Left cardiac atrium (tissue), 4 donors: ENCODE data around the gene C4BPB. TPM values are rescaled to one million over a fixed set of nuclear protein-coding genes. Genes with fewer than 3 reads are reported as not detected.
"Not testable (repeated sequence)": the region's sequence is repeated elsewhere in the genome, so short reads cannot be mapped to it uniquely, and the experiment has no call there.

Experiments used
- ATAC-seq, 2 donors: fragments of 200-7000 bp; cut with Tn5 transposase; one replicate each; pipeline ENCODE4 v1.9.1; 2020; ENCODE audit warnings: mild to moderate bottlenecking in 2 of 2, moderate library complexity in 2 of 2
- DNase-seq: peaks from one replicate; pipeline ENCODE4 v3.0.0-alpha.2; 2020
- intact Hi-C, 2 donors: fragments of 100-400 bp; cut with DNase I; formaldehyde crosslinking; loops; one replicate each; pipeline versions ENCODE4 v1.14.1 to v1.15.1; 2022 to 2023
- long read RNA-seq: library from polyadenylated mRNA; unstranded; transcript quantifications from one replicate; pipeline ENCODE4 v2.0.0, GENCODE V29; 2021
- total RNA-seq, 2 donors: library from RNA; stranded (reverse); fragmentation: NEBNext Ultra II Directional; extraction: Animal tissue kit (Norgen Biotek cat#: 25700); gene quantifications; one replicate each; pipeline ENCODE4 v1.2.1, GENCODE V29; 2021
- donor health status: DM: no; HTN: yes; CAD: no.
- donor health status: DM: no; HTN: yes; CAD: no; lungs with severe emphysema.
- donor health status: DM: yes; HTN: yes; CAD: no.
- donor health status: Dilated cardiomyopathy.

C4BPB gene, protein sequence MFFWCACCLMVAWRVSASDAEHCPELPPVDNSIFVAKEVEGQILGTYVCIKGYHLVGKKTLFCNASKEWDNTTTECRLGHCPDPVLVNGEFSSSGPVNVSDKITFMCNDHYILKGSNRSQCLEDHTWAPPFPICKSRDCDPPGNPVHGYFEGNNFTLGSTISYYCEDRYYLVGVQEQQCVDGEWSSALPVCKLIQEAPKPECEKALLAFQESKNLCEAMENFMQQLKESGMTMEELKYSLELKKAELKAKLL
- total RNA-seq: 1 to 10 TPM in 1 of 2 donors, not detected in 1; 2.4 TPM
- long read RNA-seq: 0 reads

DNA sequence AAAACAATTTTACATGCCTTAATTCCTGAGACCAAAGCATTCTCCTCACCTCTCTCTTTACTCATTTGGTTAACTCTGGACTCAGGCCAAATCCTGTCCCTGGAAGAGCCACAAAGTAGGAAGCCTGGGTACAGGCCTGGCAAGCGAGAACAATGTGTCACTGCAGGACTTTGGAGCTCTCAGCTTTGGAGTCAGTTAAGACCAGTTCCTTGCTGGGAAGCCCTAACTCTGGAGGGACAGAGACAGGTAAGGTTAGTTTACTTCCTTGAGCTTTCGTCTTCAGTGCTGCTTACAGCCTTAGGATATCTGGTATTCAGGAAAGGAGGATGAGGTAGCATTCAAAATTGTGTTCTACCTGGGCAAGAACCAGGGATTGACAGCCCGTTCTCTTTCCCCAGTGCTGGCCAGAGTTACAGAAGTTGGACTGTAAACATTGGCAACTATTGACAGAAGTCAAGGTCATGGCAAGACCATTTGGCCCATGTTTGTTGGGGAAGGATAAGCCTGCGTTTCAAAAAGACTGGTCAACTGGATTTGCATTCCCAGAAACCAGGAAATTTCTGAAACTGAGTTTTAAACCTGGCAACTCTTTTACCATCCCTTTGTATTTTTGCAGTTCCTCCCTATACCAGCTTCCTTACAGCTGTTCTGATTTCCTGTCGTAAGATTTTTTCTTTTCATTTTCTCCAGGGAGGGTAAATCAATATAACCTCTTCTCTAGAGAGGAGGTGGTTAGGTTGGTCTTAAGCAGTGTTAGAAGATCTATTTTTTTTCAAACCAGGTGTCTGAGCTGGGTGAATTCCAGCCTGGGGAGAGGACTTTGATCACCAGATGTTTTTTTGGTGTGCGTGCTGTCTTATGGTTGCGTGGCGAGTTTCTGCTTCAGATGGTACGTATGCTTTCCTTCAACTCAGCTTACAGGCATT lies at the start of gene C4BPB:
TSS of gene C4BPB (plus strand) at position 160 of the 926 bp plus-strand sequence. CDS start at position 832, 672 bp downstream.
- intact Hi-C loops: no loop called here
- ATAC-seq: peak in 1 of 2 donors; percentile 69
- no peak for DNase-seq

DNA sequence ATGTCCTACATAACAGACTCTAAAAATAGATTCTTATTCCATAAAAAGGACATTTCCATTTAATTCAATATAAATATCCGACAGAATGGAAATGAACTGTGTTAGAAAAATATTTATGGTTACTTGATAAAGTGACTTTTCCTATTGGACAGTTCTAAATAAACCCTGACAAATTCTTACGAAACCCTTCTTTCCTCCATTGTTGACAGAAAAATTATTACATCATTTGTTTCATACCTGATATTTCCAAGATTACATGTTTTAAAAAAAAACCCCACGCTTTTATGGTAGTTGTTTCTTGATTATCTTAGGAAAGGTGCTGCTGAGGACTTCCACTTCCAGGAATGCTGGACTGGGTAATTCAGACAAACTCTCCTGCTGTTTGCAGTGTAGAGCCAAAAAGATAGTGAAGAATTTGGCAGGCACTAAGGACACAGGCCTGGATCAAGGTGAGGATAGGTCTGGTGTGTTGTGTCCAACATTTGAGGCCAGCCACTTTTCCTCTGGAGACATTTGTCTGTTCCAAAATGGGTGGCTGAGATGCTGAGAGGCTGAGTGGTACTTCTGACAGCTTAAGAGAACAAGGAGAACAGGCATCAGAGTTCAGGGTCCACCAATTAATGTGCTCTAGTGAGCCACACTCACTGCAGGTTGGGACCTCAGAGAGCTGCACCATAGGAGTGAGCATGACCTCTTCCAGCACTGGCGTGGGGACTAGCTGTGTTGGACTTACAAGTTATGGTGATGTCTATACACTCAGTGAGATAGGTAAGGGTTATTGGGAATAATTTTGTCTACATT lies 49.1 kb upstream of the C4BPB start:
- peak; percentile 76 for ATAC-seq
- DNase-seq: no peak
- intact Hi-C loops: loop anchor here in 1 of 2 donors (5.0 kb wide), 1 partner anchor 38 kb away; no protein-coding TSS in a partner anchor

DNA sequence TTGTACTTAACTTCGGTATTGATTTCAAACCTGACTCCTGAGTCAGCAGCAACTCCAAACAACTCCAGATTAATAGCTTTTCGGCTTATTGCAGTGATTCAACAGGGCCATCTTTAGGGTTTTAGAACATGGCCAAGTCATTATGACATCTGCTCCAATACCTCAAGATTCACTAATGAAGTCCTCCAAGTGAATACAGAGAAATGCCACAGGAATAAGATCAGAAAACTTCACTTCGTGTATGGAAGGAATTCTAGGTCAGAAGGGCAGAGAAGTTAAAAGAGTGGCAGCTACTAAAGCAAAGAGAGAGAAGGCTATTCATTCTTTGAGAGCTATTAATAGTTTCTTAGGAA lies 48.5 kb upstream of the C4BPB start:
- DNase-seq (no peak), ATAC-seq (no peak)
- intact Hi-C loops: no loop called here

DNA sequence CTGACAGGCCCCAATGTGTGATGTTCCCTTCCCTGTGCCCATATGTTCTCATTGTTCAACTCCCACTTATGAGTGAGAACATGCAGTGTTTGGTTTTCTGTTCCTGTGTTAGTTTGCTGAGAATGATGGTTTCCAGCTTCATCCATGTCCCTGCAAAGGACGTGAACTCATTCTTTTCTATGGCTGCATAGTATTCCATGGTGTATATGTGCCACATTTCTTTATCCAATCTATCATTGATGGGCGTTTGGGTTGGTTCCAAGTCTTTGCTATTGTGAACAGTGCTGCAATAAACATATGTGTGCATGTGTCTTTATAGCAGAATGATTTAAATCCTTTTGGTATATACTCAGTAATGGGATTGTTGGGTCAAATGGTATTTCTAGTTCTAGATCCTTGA lies 47.3 kb upstream of the C4BPB start:
- DNase-seq, ATAC-seq, intact Hi-C loops: not testable (repeated sequence)

DNA sequence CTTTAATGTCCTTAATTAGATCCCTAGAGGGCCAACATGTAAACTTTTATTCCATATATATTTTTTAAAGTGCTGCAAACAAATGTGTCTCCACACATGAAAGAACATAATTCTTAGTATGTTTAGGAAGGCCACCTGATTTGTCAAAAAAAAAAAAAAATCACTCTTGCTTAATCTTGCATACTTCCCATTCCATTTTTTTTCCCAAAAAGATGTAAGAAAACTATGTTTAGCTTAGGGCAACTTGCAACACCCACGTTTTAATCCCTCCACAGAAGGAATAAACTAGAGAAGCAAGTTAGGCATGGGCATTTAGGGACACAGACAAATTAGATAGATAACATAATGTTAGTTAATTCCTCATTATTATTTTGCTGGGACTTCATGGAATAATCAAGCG lies 43.2 kb upstream of the C4BPB start:
- DNase-seq (no peak), ATAC-seq (no peak)
- intact Hi-C loops: no loop called here

DNA sequence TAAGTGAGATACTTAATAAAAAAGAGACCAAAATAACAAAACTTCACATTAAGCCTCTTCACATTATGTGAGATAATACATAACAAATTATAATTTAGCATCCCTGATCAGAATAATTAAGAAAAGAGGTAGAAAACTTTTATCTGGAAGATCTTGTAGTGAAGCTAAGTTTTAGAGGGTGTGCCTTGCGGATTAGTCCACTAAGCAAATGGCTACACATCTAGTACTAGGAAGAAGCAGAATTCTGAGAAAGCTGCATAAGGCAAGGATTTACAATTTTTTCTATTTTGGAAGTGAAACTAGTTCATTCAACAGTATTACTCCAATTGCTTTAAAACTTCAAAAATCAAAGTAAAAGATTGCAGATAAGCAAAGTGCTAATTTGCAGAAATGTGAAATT lies 41.2 kb upstream of the C4BPB start:
- DNase-seq: no peak
- no peak for ATAC-seq
- intact Hi-C loops: no loop called here

DNA sequence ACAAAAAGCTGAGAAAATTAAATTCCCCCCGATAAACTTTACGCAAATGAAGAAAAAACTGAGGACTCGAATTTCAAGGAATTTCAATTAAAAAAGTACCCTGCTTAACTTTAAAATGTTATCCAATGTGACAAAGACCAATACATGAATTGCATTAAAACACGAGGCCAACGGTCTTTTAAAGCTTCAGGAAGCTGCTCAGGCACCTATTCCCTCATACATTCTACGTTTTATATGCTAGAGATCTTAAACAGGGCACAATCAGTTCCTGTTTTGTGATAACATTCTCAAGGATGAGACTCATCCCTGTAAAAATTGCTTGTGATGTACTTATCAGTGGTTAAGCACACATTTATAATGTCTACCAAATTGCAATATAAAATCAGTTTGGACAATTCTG lies 40.6 kb upstream of the C4BPB start:
- DNase-seq: no peak
- intact Hi-C loops: no loop called here
- ATAC-seq: no peak

DNA sequence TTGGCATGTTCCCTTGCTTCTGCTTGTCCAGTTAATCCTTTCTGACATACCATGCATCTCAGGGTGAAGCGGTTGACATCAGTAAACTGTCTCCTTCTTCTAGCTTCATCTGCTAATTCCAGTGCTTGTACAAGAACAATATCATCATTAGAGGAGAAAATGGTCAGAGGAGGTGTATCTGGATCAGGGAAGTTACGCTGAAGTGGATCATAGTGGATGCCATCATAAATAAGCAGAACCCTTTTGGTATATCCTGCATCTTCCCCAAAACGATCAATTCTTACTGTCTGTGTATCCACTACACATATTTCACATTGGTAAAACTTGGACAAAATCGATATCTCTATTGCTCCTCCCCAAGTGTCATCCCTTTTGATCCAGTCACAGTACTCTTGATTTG lies 39.6 kb upstream of the C4BPB start:
- no peak for DNase-seq
- intact Hi-C loops: no loop called here
- ATAC-seq: no peak

DNA sequence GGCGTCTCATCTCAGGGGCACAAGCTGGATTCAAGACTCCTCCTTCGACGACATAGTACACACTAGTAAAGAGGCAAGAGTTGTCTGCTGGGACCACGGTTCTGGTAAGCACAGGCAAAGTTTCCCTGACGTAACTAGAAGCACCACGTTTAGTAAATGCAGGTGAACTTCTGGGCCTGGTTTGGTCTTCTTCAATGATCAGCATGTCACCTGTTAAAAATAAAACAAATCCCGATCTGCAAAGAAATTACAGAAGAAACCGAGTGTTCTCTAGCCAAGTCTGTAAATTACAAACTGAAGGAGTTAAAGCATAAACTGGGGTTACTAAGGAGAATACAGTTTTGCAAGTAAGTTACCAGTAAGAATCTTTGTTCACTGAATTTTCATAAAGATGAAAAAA lies 39.1 kb upstream of the C4BPB start:
- intact Hi-C loops: no loop called here
- ATAC-seq: no peak
- no peak for DNase-seq

DNA sequence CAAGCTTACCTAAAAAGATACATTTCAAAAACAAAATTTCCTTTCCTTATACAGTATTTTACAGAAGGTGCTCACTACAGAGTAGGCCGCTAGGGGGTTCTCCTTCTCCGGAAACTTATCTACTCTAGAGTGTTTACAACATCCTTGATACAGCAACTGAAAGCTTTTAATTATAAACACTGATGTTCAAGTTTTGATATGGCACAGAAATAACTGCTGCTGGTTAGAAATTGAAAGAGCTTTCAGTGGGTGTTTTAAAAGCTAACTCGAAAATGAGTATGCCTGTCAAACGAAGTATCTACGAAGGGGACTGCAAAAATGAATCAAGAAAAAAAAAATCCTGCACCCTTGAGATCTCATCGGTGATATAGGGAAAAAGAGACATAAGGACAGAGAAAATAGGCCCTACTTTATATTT lies 38.7 kb upstream of the C4BPB start:
- ATAC-seq (peak; percentile 31 to 50), DNase-seq (no peak)
- intact Hi-C loops: loop anchor here in 1 of 2 donors (2.0 kb wide), 1 partner anchor 29 kb away; no protein-coding TSS in a partner anchor

DNA sequence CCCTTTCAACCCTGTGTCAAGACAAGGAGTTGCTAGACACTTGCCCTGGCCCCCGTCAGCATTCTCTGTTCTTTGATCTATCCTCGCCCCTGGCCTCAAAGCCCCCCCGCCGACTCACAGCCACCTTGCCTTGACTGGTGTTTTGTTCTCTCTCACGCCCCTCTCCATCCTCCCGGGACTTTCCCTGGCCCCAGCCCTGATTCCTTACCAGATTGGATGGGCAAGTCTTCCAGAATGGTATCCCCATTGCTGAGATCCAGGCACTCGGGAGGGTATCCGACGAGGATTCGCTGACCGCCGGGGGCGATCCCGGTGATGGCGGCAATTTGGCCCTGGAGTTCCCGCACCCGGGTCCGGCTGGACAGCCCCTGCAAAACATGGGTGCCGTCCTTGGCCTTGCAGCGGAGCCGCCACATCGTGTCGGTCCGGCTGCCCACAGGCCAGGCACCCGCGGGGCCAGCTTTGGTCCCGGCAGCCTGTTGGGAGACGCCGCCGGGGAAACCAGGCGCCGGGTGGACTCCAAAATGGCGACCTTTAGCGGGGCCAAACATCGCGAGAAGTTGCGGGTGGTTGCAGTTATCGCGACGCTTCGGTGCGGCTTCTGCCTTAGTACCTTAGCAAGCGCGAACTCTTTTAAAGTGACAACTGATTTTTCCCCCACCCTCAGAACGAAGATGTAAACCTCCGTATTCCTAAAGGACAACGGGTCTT lies 38.0 kb upstream of the C4BPB start:
- intact Hi-C loops: loop anchor here in 1 of 2 donors (2.0 kb wide), 1 partner anchor 28 kb away; no protein-coding TSS in a partner anchor
- DNase-seq (peak; percentile 95), ATAC-seq (peak; percentile 75 to 81)

DNA sequence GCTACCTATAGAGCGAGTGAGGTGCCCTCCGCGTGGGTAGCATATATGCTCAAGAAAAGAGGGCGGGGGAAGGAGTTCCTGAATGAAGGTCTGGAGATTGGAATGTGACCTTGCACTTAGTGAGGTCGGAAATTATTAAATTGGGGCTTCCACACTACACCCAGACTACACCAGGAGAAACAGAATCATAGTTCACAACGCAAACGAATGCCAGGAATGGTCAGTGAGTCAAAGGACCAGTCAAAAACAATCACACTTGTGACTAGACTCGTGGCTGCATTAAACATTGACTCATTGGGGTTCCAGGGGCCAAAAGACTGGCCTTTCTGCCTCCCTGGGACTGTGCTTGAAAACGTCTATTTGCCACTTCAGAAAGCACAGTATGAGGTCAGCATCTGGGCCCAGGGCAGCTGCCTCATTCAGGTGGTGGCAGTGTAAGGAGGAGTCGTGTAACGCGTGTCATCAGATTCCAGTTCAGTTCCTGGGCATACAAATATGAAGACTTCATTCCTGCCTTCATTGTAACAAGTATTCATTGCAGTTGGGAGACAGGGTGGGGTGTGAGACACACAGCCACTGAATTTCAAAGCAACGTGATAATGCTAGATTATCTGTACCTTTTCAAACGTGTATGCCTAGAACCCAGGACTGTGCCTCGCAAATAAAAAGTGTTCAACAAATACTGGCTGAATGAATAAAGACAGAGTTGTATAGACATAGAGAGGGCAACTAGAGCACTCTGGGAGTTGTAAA lies 37.3 kb upstream of the C4BPB start, which contains the start of gene YOD1:
TSS of gene YOD1 (minus strand) at position 18 of the 753 bp plus-strand sequence. CDS start 178 bp downstream, outside the sequence.
- no peak for ATAC-seq
- DNase-seq: no peak
- intact Hi-C loops: loop anchor here in 1 of 2 donors (2.0 kb wide), 1 partner anchor 27 kb away; no protein-coding TSS in a partner anchor

DNA sequence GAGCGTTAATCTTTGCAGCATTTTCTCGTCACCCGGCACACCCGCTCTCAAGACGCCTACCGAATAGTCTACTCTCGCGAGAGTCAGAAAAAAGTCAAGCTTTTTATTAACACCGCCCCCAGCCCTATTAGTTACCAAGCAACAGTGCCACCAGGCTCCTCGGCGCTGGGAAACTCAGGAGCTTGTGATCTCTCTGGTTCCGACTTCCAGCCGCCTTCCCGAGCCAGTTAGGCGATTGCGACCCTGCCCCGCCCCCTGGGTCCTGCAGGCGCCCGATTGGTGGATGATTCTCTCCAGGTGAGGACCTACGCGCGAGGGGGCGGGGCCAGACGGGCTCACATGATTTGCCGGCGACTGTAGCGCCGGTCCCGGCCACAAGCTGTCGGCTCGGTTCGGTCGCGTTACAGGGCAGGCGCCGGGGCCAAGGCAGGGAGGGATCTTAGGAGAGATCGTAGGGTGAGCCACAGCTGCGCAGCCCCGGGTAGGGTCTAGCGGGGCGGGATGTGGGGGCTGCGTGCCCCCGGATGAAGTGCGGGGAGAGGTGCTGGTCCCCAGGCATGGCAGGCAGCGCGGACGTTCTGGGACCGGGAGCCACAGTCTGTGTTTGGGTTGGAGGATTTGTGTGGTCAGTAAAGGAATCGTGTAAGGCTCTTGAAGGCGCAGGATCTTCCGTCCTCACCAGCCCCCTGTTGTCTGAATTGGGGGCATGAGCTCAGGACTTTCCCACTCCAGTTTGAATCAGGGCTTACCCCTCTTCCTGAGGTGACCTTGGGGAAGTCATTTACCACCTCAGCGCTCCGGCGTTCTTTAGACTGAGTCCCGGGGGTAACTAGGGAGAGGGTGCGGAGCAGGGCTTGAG lies 35.5 kb upstream of the C4BPB start, which contains the start of gene PFKFB2:
TSS of gene PFKFB2 (plus strand) at position 365 of the 859 bp plus-strand sequence. CDS start 1,443 bp downstream, outside the sequence.
- peak; percentile 97 for DNase-seq
- intact Hi-C loops: no loop called here
- peak; percentile 89 to 93 for ATAC-seq

DNA sequence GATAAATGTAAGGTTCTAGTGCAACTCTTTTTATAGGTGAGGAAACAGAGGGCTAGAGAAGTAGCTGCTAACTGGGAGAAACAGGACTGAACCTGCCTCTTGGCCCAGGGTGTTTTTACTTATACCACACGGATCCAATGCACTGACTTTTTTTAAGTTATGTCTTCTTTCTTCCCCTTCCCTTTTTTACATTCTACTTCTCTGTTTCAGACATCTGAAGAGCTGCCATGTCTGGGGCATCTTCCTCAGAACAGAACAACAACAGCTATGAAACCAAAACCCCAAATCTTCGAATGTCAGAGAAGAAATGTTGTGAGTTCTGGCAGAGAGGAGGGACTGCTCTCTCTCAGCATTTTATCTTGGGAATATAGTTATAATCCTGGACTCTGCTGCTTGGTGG lies 34.2 kb upstream of the C4BPB start:
- DNase-seq (no peak), ATAC-seq (no peak)
- intact Hi-C loops: no loop called here

DNA sequence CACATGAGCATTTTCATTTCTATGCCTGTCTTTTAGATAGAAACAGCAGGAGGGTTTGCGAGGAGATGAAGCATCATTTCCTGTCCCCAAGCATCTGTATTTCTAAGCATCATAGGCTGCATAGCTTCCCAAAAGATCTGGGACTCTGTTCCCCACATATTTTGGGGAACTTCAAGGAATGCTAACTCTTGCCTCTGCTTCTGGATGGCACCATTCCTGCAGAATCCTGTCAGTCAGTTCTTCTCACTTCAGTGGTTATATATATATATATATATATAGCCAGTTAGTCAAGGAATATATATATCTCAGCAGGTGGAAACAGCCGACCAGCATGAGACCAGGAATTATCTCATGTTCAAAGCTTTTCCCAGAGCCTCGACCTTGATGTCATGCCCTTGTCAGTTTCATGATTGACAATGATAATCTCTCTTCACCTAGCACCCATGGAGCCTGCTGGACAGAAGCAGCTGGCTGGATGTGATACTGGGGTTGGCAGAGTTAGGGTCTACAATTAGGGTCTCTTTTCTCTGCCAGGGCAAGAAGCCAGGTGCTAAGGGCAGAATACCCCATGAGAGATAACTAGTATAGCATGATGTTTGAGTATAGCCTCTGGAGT lies 33.2 kb upstream of the C4BPB start:
- ATAC-seq (no peak), DNase-seq (no peak)
- intact Hi-C loops: no loop called here

DNA sequence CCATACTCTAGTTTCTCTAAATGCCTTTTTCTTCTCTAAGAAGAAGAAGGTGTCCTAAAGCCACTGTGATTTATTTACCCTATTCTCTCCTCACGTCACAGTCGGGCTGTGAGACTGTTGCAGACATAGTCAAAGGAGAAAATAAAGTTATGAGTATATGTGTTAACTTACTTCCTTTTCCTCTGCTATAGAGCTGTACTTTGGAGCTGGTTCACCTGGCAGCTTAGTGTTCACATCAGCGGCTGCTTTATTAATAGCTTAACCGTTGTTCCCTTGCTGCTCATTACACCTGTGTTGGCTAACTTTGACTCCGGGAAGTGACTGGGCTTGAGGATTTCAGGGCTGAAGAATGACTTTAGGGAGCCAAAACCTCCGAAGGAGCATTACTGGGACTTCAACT lies 32.0 kb upstream of the C4BPB start:
- intact Hi-C loops: no loop called here
- no peak for ATAC-seq
- DNase-seq: no peak
